Measurements from ENCODE around the gene STXBP6. TPM values are rescaled to one million over a fixed set of nuclear protein-coding genes. Genes with fewer than 3 reads are reported as not detected.

Gene STXBP6
- total RNA-seq, 1 experiment from 2014 or later: 0.27 TPM

GRCh38 chr14:24870949-24871701 is 178.8 kb downstream of the STXBP6 start:
- ATAC-seq (no peak), DNase-seq (ENCODE audit: low read depth, low spot score) (no peak)
- ChIA-PET RAD21 (ENCODE audit: low non-redundant PET in 1 of 2, low total read pairs in 2 of 2, uncharacterized antibody in 2 of 2, unreplicated experiment in 2 of 2) (no interaction called here), POLR2A (no interaction called here), CTCF (no interaction called here)
- Histone ChIP-seq H4K20me1 (ENCODE audit: insufficient read depth) (no peaks in the 10 kb centered on the region), H3K4me1 (ENCODE audit: control insufficient read depth in 1 of 2, insufficient read depth in 2 of 2, low read length in 2 of 2) (no peaks in the 10 kb centered on the region), H2AFZ (ENCODE audit: low read depth, low read length, poor library complexity, severe bottlenecking) (no peak overlapping the region), H3K4me2 (ENCODE audit: low read length) (no peak overlapping the region), H3K27me3 (ENCODE audit: insufficient read depth, low read length) (no peaks in the 10 kb centered on the region), H3K9me2 (ENCODE audit: insufficient read depth) (no peaks in the 10 kb centered on the region), H3K9me3 (ENCODE audit: control insufficient read depth in 1 of 2, insufficient read depth in 1 of 2, low read depth in 1 of 2, low read length in 2 of 2) (peaks cover 0 to 24% of the 10 kb centered on the region in 2 experiments; a peak in 2 of 4 replicates), H3K9ac (ENCODE audit: low read length) (no peak overlapping the region), H3K79me2 (ENCODE audit: insufficient read depth, low read length) (no peaks in the 10 kb centered on the region), H3K36me3 (ENCODE audit: control insufficient read depth in 1 of 2, insufficient read depth in 2 of 2, low read length in 2 of 2) (no peaks in the 10 kb centered on the region), H3K27ac (ENCODE audit: low read depth, low read length) (no peak overlapping the region), H3K4me3 (replicated peaks in 1 of 2; ENCODE audit: low read depth in 1 of 2, low read length in 2 of 2) (no peak overlapping the region)
- BruUV-seq (replicated peaks): no TSS peak
- intact Hi-C loops (cut with micrococcal nuclease): no loop called here
- no peak for TF ChIP-seq CEBPB (IDR thresholded peaks at IDR 0.05; ENCODE audit: low read depth)
- TF ChIP-seq POLR2A (IDR thresholded peaks at IDR 0.05; ENCODE audit: borderline replicate concordance, extremely low read depth, insufficient read depth, insufficient read length): no peak
- no peak for TF ChIP-seq SRF (IDR thresholded peaks at IDR 0.05; ENCODE audit: low read depth)
- TF ChIP-seq ELF1 (IDR thresholded peaks at IDR 0.05; ENCODE audit: borderline replicate concordance, low read depth): no peak
- no peak for TF ChIP-seq JUND (IDR thresholded peaks at IDR 0.05)
- no peak for TF ChIP-seq FOSL1 (IDR thresholded peaks at IDR 0.05; ENCODE audit: low read depth)
- TF ChIP-seq SIN3A (IDR thresholded peaks at IDR 0.05; ENCODE audit: low read depth): no peak
- TF ChIP-seq ZNF274 (IDR thresholded peaks at IDR 0.05; ENCODE audit: low read depth, low read length): no peak
- no peak for TF ChIP-seq ATF3 (IDR thresholded peaks at IDR 0.05)
- no peak for TF ChIP-seq POLR2AphosphoS5 (IDR thresholded peaks at IDR 0.05; ENCODE audit: low read depth, low read length)
- TF ChIP-seq REST (IDR thresholded peaks at IDR 0.05; ENCODE audit: low read depth): no peak
- no peak for TF ChIP-seq EZH2 (IDR thresholded peaks at IDR 0.05)
- TF ChIP-seq EGR1 (IDR thresholded peaks at IDR 0.05; ENCODE audit: low read depth): no peak
- TF ChIP-seq ZFX (IDR thresholded peaks at IDR 0.05): no peak
- TF ChIP-seq TCF7L2 (IDR thresholded peaks at IDR 0.05; ENCODE audit: borderline replicate concordance, extremely low read depth, insufficient read depth, insufficient read length): no peak
- TF ChIP-seq EZH2phosphoT487 (IDR thresholded peaks at IDR 0.05; ENCODE audit: borderline replicate concordance): no peak
- no peak for TF ChIP-seq MAX (IDR thresholded peaks at IDR 0.05)
- no peak for TF ChIP-seq CTCF (IDR thresholded peaks at IDR 0.05 in 2 of 3, conservative IDR thresholded peaks at IDR 0.05 in 1 of 3; ENCODE audit: borderline replicate concordance in 1 of 3, insufficient read depth in 1 of 3, low read depth in 2 of 3, low read length in 2 of 3)

All from HCT116 (cell line).